Liver (tissue), 3 donors: ENCODE measurements around the gene HOXA4.

Experiments
- CTCF ChIP-seq: fragments of 150-350 bp; IDR thresholded peaks from 2 replicates; pipeline ENCODE4 v1.5.1; 2017; ENCODE audit warnings: improper control_type of control experiment, low read depth, low read length; ENCODE audit not compliant: missing input control
- EGR1 ChIP-seq, 2 donors: IDR thresholded peaks; 2 replicates each; pipeline ENCODE4 v1.6.1; 2016 to 2018; ENCODE audit warnings: antibody characterized with exemption in 2 of 2, low read depth in 2 of 2
- FOXA1 ChIP-seq: IDR thresholded peaks from 2 replicates; pipeline ENCODE4 v1.6.1; 2016; ENCODE audit warnings: antibody characterized with exemption
- GABPA ChIP-seq, 2 donors: IDR thresholded peaks in 1 of 2; conservative IDR thresholded peaks in 1 of 2; 2 replicates each; pipeline ENCODE4 v1.6.1; 2016; ENCODE audit warnings: antibody characterized with exemption in 2 of 2, mild to moderate bottlenecking in 1 of 2, moderate library complexity in 1 of 2
- HNF4A ChIP-seq, 2 donors: conservative IDR thresholded peaks; 2 replicates each; pipeline ENCODE4 v1.6.1; 2016; ENCODE audit warnings: antibody characterized with exemption in 2 of 2, mild to moderate bottlenecking in 2 of 2
- HNF4G ChIP-seq: IDR thresholded peaks from 2 replicates; pipeline ENCODE4 v1.6.1; 2016; ENCODE audit warnings: antibody characterized with exemption
- JUND ChIP-seq, 2 donors: IDR thresholded peaks; 2 replicates each; pipeline ENCODE4 v1.6.1; 2016; ENCODE audit warnings: antibody characterized with exemption in 2 of 2
- MAX ChIP-seq: IDR thresholded peaks from 2 replicates; pipeline ENCODE4 v1.6.1; 2016; ENCODE audit warnings: antibody characterized with exemption
- RAD21 ChIP-seq, 2 donors: IDR thresholded peaks; 2 replicates each; pipeline ENCODE4 v1.6.1; 2016; ENCODE audit warnings: antibody characterized with exemption in 2 of 2, mild to moderate bottlenecking in 2 of 2
- TAF1 ChIP-seq: conservative IDR thresholded peaks from 2 replicates; pipeline ENCODE4 v1.6.1; 2016; ENCODE audit warnings: antibody characterized with exemption, mild to moderate bottlenecking
- TF ChIP-seq, protein P1 (sequence below): IDR thresholded peaks from 2 replicates; pipeline ENCODE4 v1.6.1; 2016; ENCODE audit warnings: antibody characterized with exemption
- donor health status: healthy.
- donor health status: healthy.

GRCh38 chr7:27092819-27093110, 37.8 kb downstream of the HOXA4 start:
- TF ChIP-seq, protein P1, sequence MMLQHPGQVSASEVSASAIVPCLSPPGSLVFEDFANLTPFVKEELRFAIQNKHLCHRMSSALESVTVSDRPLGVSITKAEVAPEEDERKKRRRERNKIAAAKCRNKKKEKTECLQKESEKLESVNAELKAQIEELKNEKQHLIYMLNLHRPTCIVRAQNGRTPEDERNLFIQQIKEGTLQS: no peak
- no peak for TF ChIP-seq TAF1
- no peak for TF ChIP-seq JUND (IDR thresholded peaks at IDR 0.05)
- no peak for TF ChIP-seq MAX
- TF ChIP-seq CTCF: no peak
- no peak for TF ChIP-seq GABPA (IDR thresholded peaks at IDR 0.05 in 1 of 2, conservative IDR thresholded peaks at IDR 0.05 in 1 of 2)
- TF ChIP-seq HNF4A (conservative IDR thresholded peaks at IDR 0.05): no peak
- no peak for TF ChIP-seq FOXA1
- TF ChIP-seq EGR1 (IDR thresholded peaks at IDR 0.05; ENCODE audit: low read depth in 2 of 2): no peak
- TF ChIP-seq RAD21 (IDR thresholded peaks at IDR 0.05): no peak
- TF ChIP-seq HNF4G: no peak
